H1 (cell line): ENCODE results near the gene SIK3. TPM values are rescaled to one million over a fixed set of nuclear protein-coding genes. Genes with fewer than 3 reads are reported as not detected.

Experiments
- CTCF ChIA-PET: fragments of 300-600 bp; sonication (Branson Sonifier 250); formaldehyde crosslinking; loops from one replicate; lab custom pipeline; 2021; ENCODE audit not compliant: partially characterized antibody; lab: Charles Lee
- POLR2A ChIA-PET: fragments of 300-600 bp; sonication (Branson Sonifier 250); formaldehyde crosslinking; loops from one replicate; lab custom pipeline; 2021; ENCODE audit warnings: inconsistent platforms; ENCODE audit not compliant: partially characterized antibody; lab: Charles Lee
- DNase-seq, 2 experiments: peaks; one replicate each; pipeline versions ENCODE4 v3.0.0 to v3.0.0-alpha.2; 2010 to 2022; ENCODE audit warnings: low spot score in 2 of 2, low read depth in 1 of 2, mixed read lengths in 1 of 2
- FAIRE-seq: peaks from 2 replicates; lab custom pipeline; 2011; peaks lifted over from hg19 to GRCh38; lab: Jason Lieb, UNC
- H2AFZ ChIP-seq: 2 replicates; pipeline ENCODE4 v1.8.1; 2012; ENCODE audit warnings: low read length, inconsistent platforms
- H2AK5ac ChIP-seq: 2 replicates; pipeline ENCODE4 v1.6.1; 2013; ENCODE audit warnings: low read depth, low read length
- H2BK120ac ChIP-seq: replicated peaks from 2 replicates; pipeline ENCODE3; 2013; ENCODE audit warnings: low read depth, low read length, inconsistent platforms
- H2BK12ac ChIP-seq: 2 replicates; pipeline ENCODE4 v1.6.1; 2013; ENCODE audit warnings: low read depth, low read length
- H2BK15ac ChIP-seq: 2 replicates; pipeline ENCODE4 v1.6.1; 2013; ENCODE audit warnings: low read length
- H2BK20ac ChIP-seq: 2 replicates; pipeline ENCODE4 v1.6.1; 2013; ENCODE audit warnings: low read length
- H2BK5ac ChIP-seq: 2 replicates; pipeline ENCODE4 v1.6.1; 2013; ENCODE audit warnings: low read depth, low read length
- H3K14ac ChIP-seq: 2 replicates; pipeline ENCODE4 v1.6.1; 2013; ENCODE audit warnings: inconsistent platforms; ENCODE audit not compliant: insufficient read length
- H3K18ac ChIP-seq: 2 replicates; pipeline ENCODE4 v1.6.1; 2013; ENCODE audit warnings: low read length; ENCODE audit errors: extremely low read depth
- H3K23ac ChIP-seq: 2 replicates; pipeline ENCODE4 v1.6.1; 2013; ENCODE audit warnings: inconsistent platforms; ENCODE audit not compliant: insufficient read length
- H3K23me2 ChIP-seq: 2 replicates; pipeline ENCODE4 v1.6.1; 2013; ENCODE audit warnings: low read depth, low read length
- H3K27ac ChIP-seq: 2 replicates; pipeline ENCODE4 v1.6.1; 2011; ENCODE audit warnings: low read depth, low read length, inconsistent platforms
- H3K27me3 ChIP-seq, 4 experiments: replicated peaks in 1 of 4; 1 replicate in 1 of 4; 2 replicates in 3 of 4; pipeline versions ENCODE4 v1.6.1 to v1.8.1; 2011 to 2013; ENCODE audit warnings: low read length in 3 of 4, mild to moderate bottlenecking in 3 of 4, inconsistent platforms in 2 of 4, mixed read lengths in 2 of 4, moderate library complexity in 1 of 4; ENCODE audit not compliant: control insufficient read depth in 3 of 4, insufficient read depth in 3 of 4; ENCODE audit errors: extremely low read depth in 1 of 4
- H3K36me3 ChIP-seq, 4 experiments: 2 replicates each; pipeline versions ENCODE4 v1.6.1 to v1.8.1; 2011 to 2013; ENCODE audit warnings: mild to moderate bottlenecking in 4 of 4, low read length in 3 of 4, moderate library complexity in 2 of 4, control low read depth in 1 of 4, inconsistent platforms in 1 of 4; ENCODE audit not compliant: insufficient read depth in 4 of 4, control insufficient read depth in 2 of 4
- H3K4ac ChIP-seq: replicated peaks from 2 replicates; pipeline ENCODE3; 2013; ENCODE audit warnings: low read length, low read depth, mixed read lengths, inconsistent platforms; ENCODE audit not compliant: insufficient read length
- H3K4me1 ChIP-seq, 4 experiments: replicated peaks in 1 of 4; 1 replicate in 1 of 4; 2 replicates in 3 of 4; pipeline versions ENCODE4 v1.6.1 to v1.8.1; 2011 to 2013; ENCODE audit warnings: low read length in 3 of 4, inconsistent platforms in 2 of 4, mixed read lengths in 1 of 4; ENCODE audit not compliant: insufficient read depth in 4 of 4, control insufficient read depth in 3 of 4
- H3K4me2 ChIP-seq, 2 experiments: 2 replicates each; pipeline versions ENCODE4 v1.6.1 to v1.8.1; 2011 to 2013; ENCODE audit warnings: low read depth in 2 of 2, low read length in 2 of 2, control low read depth in 1 of 2, inconsistent platforms in 1 of 2, mild to moderate bottlenecking in 1 of 2; ENCODE audit not compliant: insufficient read depth in 1 of 2
- H3K4me3 ChIP-seq, 4 experiments: fragments of 200-600, 300-600 bp in 1 of 4; sonication (generic), shearing (Covaris generic), sonication (Bioruptor Twin) in 1 of 4; 2 replicates each; pipeline versions ENCODE4 v1.5.1 to v1.8.1; 2011 to 2016; ENCODE audit warnings: low read length in 4 of 4, low read depth in 3 of 4, control low read depth in 2 of 4, inconsistent platforms in 2 of 4, mild to moderate bottlenecking in 2 of 4, mixed read lengths in 1 of 4, moderate library complexity in 1 of 4; ENCODE audit not compliant: insufficient read depth in 2 of 4; ENCODE audit errors: extremely low read depth in 1 of 4
- H3K56ac ChIP-seq: replicated peaks from 2 replicates; pipeline ENCODE3; 2013; ENCODE audit warnings: low read depth, mild to moderate bottlenecking, mixed read lengths, low read length, inconsistent platforms; ENCODE audit not compliant: insufficient read length
- H3K79me1 ChIP-seq: 2 replicates; pipeline ENCODE4 v1.6.1; 2013; ENCODE audit warnings: low read depth, low read length, control low read depth
- H3K79me2 ChIP-seq, 2 experiments: 2 replicates each; pipeline versions ENCODE4 v1.6.1 to v1.8.1; 2012 to 2013; ENCODE audit warnings: low read length in 2 of 2, mild to moderate bottlenecking in 2 of 2, inconsistent platforms in 1 of 2; ENCODE audit not compliant: insufficient read depth in 2 of 2, control insufficient read depth in 1 of 2
- H3K9ac ChIP-seq, 4 experiments: replicated peaks in 1 of 4; 1 replicate in 1 of 4; 2 replicates in 3 of 4; pipeline versions ENCODE4 v1.6.1 to v1.8.1; 2011 to 2013; ENCODE audit warnings: low read depth in 3 of 4, low read length in 3 of 4, control low read depth in 2 of 4, mild to moderate bottlenecking in 2 of 4, moderate library complexity in 2 of 4, inconsistent platforms in 1 of 4; ENCODE audit errors: extremely low read depth in 1 of 4
- H3K9me3 ChIP-seq, 2 experiments: 2 replicates each; pipeline versions ENCODE4 v1.6.1 to v1.8.1; 2012 to 2013; ENCODE audit warnings: mild to moderate bottlenecking in 2 of 2, moderate library complexity in 2 of 2, control low read depth in 1 of 2, inconsistent platforms in 1 of 2, low read depth in 1 of 2, low read length in 1 of 2, mixed read lengths in 1 of 2; ENCODE audit not compliant: insufficient read depth in 2 of 2
- H4K20me1 ChIP-seq, 2 experiments: replicated peaks in 1 of 2; 2 replicates each; pipeline versions ENCODE3 to v1.8.1; 2011 to 2013; ENCODE audit warnings: inconsistent platforms in 2 of 2, low read length in 2 of 2, mild to moderate bottlenecking in 1 of 2; ENCODE audit not compliant: insufficient read depth in 2 of 2, control insufficient read depth in 1 of 2
- H4K5ac ChIP-seq: 2 replicates; pipeline ENCODE4 v1.6.1; 2013; ENCODE audit warnings: low read length, low read depth, mixed read lengths, inconsistent platforms; ENCODE audit not compliant: insufficient read length
- H4K8ac ChIP-seq: 2 replicates; pipeline ENCODE4 v1.8.0; 2013; ENCODE audit warnings: mild to moderate bottlenecking, moderate library complexity, low read length, inconsistent platforms; ENCODE audit not compliant: insufficient read depth; ENCODE audit errors: extremely low read depth
- H4K91ac ChIP-seq: replicated peaks from 2 replicates; pipeline ENCODE3; 2013; ENCODE audit warnings: low read length, mixed read lengths, inconsistent platforms; ENCODE audit not compliant: insufficient read length
- BACH1 ChIP-seq: IDR thresholded peaks from 2 replicates; pipeline ENCODE4 v1.6.1; 2012; ENCODE audit warnings: low read length, improper control_type of control experiment
- CBX8 ChIP-seq: fragments of 300-800, 300-1000 bp; sonication (generic); IDR thresholded peaks from 2 replicates; pipeline ENCODE4 v1.7.1; 2016; ENCODE audit warnings: low read depth, low read length, borderline replicate concordance
- CTCF ChIP-seq, 3 experiments: IDR thresholded peaks; 1 replicate in 2 of 3; 2 replicates in 1 of 3; pipeline versions ENCODE4 v1.5.1 to v1.6.1; 2011; ENCODE audit warnings: low read length in 3 of 3, mild to moderate bottlenecking in 3 of 3, inconsistent platforms in 2 of 3, low read depth in 1 of 3, moderate library complexity in 1 of 3; ENCODE audit not compliant: insufficient read depth in 1 of 3; ENCODE audit errors: control extremely low read depth in 1 of 3
- GTF2F1 ChIP-seq: IDR thresholded peaks from 2 replicates; pipeline ENCODE4 v1.6.1; 2012; ENCODE audit warnings: low read depth, low read length, improper control_type of control experiment, borderline replicate concordance
- KDM1A ChIP-seq: fragments of 200-600, 300-600 bp; sonication (generic); IDR thresholded peaks from 2 replicates; pipeline ENCODE4 v1.7.1; 2016; ENCODE audit warnings: mild to moderate bottlenecking, low read length, borderline replicate concordance
- RAD21 ChIP-seq, 2 experiments: IDR thresholded peaks in 1 of 2; conservative IDR thresholded peaks in 1 of 2; 2 replicates each; pipeline ENCODE4 v1.6.1; 2011; ENCODE audit warnings: low read depth in 2 of 2, low read length in 2 of 2, improper control_type of control experiment in 1 of 2, inconsistent platforms in 1 of 2, mild to moderate bottlenecking in 1 of 2, moderate library complexity in 1 of 2
- RNF2 ChIP-seq: fragments of 200-900, 300-1000 bp; sonication (generic); IDR thresholded peaks from 2 replicates; pipeline ENCODE4 v1.7.1; 2016; ENCODE audit warnings: borderline replicate concordance, low read depth, mild to moderate bottlenecking, antibody characterized with exemption, low read length; ENCODE audit not compliant: poor library complexity, severe bottlenecking; ENCODE audit errors: missing control alignments
- RXRA ChIP-seq: IDR thresholded peaks from 2 replicates; pipeline ENCODE4 v1.6.1; 2011; ENCODE audit warnings: low read depth, mild to moderate bottlenecking, low read length, moderate library complexity; ENCODE audit not compliant: insufficient read depth
- TBP ChIP-seq: IDR thresholded peaks from 2 replicates; pipeline ENCODE4 v1.6.1; 2011; ENCODE audit warnings: low read depth, low read length, improper control_type of control experiment
- WGBS, 2 experiments: shearing (Covaris generic) in 1 of 2; methylation state at CpG; one replicate each; pipeline versions ENCODE4 v1.1.6 to v1.1.7; 2013 to 2015; ENCODE audit warnings: low lambda C conversion rate in 2 of 2, mixed read lengths in 2 of 2, inconsistent platforms in 1 of 2, low coverage in 1 of 2, missing lambda C conversion rate in 1 of 2; ENCODE audit not compliant: insufficient replicate concordance in 2 of 2, insufficient coverage in 1 of 2, insufficient read length in 1 of 2; ENCODE audit errors: extremely low coverage in 1 of 2, missing lambda C conversion rate in 1 of 2; 5-methylcytosine and 5-hydroxymethylcytosine counted together
- polyA plus RNA-seq, 7 experiments: library from polyadenylated mRNA; depleted of rRNA in 3 of 7; stranded (reverse) in 5 of 7; unstranded in 2 of 7; fragments of >200 nt in 5 of 7; fragments of 200-250 nt in 2 of 7; gene quantifications; 1 replicate in 5 of 7; 2 replicates in 1 of 7; 4 replicates in 1 of 7; pipeline versions ENCODE4 v1.2.1 to v1.2.3, GENCODE V29; 2011 to 2013; ENCODE audit warnings: missing spikeins in 2 of 7, mixed read lengths in 2 of 7
- total RNA-seq: library from RNA; stranded (reverse); fragmentation: NEBNext Ultra II Directional; extraction: Animal tissue kit (Norgen Biotek cat#: 25700); gene quantifications from 2 replicates; pipeline ENCODE4 v1.2.1, GENCODE V29; 2021

Gene SIK3
- total and polyA plus RNA-seq, 2 of the 8 experiments (the other 6 are each of a cell fraction or from before 2014, with no cell fraction given), result 19.9 to 32.1 TPM

DNA sequence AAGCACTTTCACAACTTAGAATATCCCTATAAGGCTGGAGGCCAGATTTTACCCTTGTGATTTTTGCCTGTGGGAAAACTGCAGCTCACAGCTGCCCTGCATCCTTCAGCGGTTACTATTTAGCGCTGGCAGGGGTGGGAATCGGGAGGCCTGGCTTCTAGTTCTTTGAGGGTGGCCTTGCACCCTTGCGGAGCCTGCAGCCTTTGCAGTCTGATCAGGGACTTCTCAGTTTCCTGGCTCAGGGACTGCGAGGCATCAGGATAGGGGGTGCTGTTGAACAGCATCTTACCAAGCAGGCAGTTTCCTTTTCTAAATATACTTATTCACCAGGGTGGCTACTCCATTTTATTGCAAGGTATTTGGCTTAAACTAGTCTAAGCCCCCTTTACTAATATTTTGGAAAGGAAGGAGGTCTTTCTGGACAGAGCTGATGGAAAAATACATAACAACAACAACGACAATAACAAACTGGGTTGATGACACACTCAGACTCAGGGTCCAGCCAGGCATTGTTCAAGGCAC, 257.9 kb downstream of the SIK3 start:
- 0 out of 7 replicates have a peak overlapping the region, but pooled peaks of 1 of the 4 experiments have one; percentile 19 for H3K9ac ChIP-seq
- CTCF ChIA-PET, result interaction anchor here (0.6 to 12.2 kb wide), 13 partner anchors 9 to 357 kb away, joined by 3 to 237 read pairs (median 4); partner anchors contain the start of genes APOA4, APOA5, APOC3 and ZPR1
- no peak overlapping the region for H2BK15ac ChIP-seq
- H3K9me3 ChIP-seq, result no peaks in the 10 kb centered on the region
- H3K79me1 ChIP-seq, result no peaks in the 10 kb centered on the region
- peaks cover 3% of the 10 kb centered on the region; the same call in 1 of the 2 replicates for H3K23me2 ChIP-seq
- H3K18ac ChIP-seq, result no peak overlapping the region
- H4K8ac ChIP-seq, result no peak overlapping the region
- H3K36me3 ChIP-seq, result peaks cover 0 to 13% (median 6%) of the 10 kb centered on the region in 4 experiments; a peak in 7 of 8 replicates
- H2BK20ac ChIP-seq, result no peak overlapping the region
- 77% methylated on average over 6 of the region's 6 CpGs; no CpG with 5 or more reads in 1 of the 2 experiments for WGBS, 2 experiments
- no peak overlapping the region for H3K23ac ChIP-seq
- no peaks in the 10 kb centered on the region for H3K79me2 ChIP-seq
- H3K27me3 ChIP-seq, result peaks cover 0 to 5% (median 2%) of the 10 kb centered on the region in 4 experiments; a peak in 3 of 7 replicates
- no peaks in the 10 kb centered on the region for H4K20me1 ChIP-seq
- no peak overlapping the region for H2AK5ac ChIP-seq
- no peak overlapping the region for H2BK12ac ChIP-seq
- no peak overlapping the region for H2BK120ac ChIP-seq
- H2AFZ ChIP-seq, result no peak overlapping the region
- no peak overlapping the region for H2BK5ac ChIP-seq
- FAIRE-seq (no peak), DNase-seq (no peak)
- no peak overlapping the region for H3K4ac ChIP-seq
- H3K27ac ChIP-seq, result no peak overlapping the region
- H3K4me2 ChIP-seq, result no peak overlapping the region
- H4K91ac ChIP-seq, result no peak overlapping the region
- peaks cover 0 to 17% (median 3%) of the 10 kb centered on the region in 4 experiments; a peak in 6 of 7 replicates for H3K4me1 ChIP-seq
- POLR2A ChIA-PET, result interaction anchor here (0.6 to 1.3 kb wide), 2 partner anchors 144 to 258 kb away, joined by 3 read pairs; partner anchors contain the start of gene SIK3
- no peak overlapping the region for H3K4me3 ChIP-seq
- H3K56ac ChIP-seq, result no peak overlapping the region
- H3K14ac ChIP-seq, result no peak overlapping the region
- no peak overlapping the region for H4K5ac ChIP-seq
- TF ChIP-seq KDM1A (no peak), RNF2 (no peak), RAD21 (IDR thresholded peaks at IDR 0.05 in 1 of 2, conservative IDR thresholded peaks at IDR 0.05 in 1 of 2; ENCODE audit: low read depth in 2 of 2, low read length in 2 of 2) (peak; percentile 32 to 44; a peak in 2 of 4 replicates), CBX8 (no peak), RXRA (no peak), GTF2F1 (no peak), CTCF (IDR thresholded peaks at IDR 0.05; ENCODE audit: control extremely low read depth in 1 of 3, insufficient read depth in 1 of 3, low read depth in 1 of 3, low read length in 3 of 3) (peak; percentile 19 to 30 (median 27); a peak in 3 of 4 replicates), TBP (no peak), BACH1 (no peak)
